Epithelial cell of prostate (primary cell): ENCODE measurements around the gene UPB1.
"Not testable (repeated sequence)": the region's sequence is repeated elsewhere in the genome, so short reads cannot be mapped to it uniquely, and the experiment has no call there.

ENCODE experiments used
- DNase-seq: peaks from one replicate; pipeline ENCODE4 v3.0.0-alpha.2; 2011; ENCODE audit warnings: low read depth, low spot score
- H3K27ac ChIP-seq: fragments of 450-650 bp; 2 replicates; pipeline ENCODE4 v1.5.1; 2017; ENCODE audit warnings: mild to moderate bottlenecking

Gene UPB1

DNA sequence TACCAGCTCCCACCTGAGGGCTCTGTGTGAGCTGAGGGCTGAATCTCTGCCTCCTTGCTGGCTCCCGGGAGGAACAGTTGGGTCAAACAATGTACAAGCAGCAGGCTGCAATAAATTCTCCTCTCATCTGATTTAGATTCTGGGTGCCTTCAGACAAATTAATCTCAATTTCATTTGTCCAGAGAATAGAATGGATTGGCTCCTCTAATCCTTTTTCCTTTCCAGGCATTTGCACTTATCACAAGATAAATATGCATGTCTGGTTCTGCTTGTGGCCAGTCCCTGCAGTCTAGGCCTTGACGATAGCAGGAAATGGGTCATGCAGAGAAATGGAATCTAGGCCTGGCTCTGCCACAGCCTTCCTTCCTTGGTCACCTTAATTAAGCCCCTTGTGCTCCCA lies 28.7 kb downstream of the UPB1 start:
- DNase-seq: no peak
- no peak overlapping the region for H3K27ac ChIP-seq

DNA sequence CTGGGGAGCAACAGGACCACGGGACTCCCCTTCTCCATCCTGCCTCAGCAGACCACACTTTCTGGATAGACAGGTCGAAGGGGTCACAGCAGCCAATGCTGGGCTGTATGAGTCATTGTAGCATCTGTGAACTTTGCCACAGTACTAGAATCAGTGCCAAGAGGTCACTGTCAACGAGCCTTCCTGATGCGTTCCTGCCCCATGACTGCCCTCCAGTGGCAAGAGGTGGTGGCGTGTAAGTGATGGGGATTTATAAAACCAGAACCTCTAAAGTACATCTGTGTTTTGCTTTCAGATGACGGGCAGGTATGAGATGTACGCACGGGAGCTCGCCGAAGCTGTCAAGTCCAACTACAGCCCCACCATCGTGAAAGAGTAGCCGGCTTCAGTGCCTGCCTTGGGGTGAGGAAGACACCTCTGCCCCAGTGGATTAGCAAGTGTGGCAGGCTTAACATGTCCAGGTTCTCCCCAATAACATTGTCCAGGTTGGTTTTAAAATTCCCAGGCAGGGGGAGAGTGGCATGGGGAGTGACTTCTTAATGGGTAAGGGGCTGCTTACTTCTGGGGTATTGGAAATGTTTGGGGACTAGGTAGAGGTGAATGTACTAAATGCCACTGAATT lies 30.4 kb downstream of the UPB1 start:
- no peak overlapping the region for H3K27ac ChIP-seq
- no peak for DNase-seq

DNA sequence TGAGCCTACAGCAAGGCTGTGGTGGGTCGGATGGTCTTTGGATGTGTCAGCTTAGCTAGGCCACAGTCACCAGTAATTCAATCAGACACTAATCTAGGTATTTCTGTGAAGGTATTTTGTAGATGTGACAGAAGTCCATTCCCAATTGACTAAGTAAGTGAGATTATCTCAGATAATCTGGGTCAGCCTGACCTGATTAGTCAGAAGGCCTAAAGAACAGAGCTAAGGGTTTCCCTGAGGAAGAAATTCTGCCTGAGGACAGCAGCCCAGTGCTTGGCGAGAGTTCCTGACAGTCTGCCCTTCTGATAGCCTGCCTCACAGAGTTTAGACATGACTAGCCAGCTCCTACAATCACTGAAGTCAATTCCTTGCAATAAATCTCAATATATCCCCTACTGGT lies 31.1 kb downstream of the UPB1 start:
- H3K27ac ChIP-seq: no peak overlapping the region
- no peak for DNase-seq

DNA sequence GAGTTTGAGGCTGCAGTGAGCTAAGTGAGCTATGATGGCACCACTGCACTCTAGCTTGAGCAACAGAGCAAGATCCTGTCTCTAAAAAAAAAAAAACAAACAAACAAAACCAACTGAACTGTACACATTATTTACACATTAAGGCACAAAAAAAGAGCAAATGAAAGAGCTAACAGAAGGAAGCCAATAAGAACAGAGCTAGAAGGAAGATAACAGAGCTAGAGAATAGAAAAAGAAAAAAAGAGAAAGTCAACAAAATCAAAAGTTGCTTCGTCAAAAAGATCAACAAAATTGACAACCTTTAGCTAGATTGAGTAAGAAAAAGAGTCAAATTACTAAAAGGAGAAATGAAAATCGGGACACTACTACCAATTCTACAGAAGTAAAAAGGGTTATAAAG lies 34.8 kb downstream of the UPB1 start:
- DNase-seq: no peak
- H3K27ac ChIP-seq: no peak overlapping the region

DNA sequence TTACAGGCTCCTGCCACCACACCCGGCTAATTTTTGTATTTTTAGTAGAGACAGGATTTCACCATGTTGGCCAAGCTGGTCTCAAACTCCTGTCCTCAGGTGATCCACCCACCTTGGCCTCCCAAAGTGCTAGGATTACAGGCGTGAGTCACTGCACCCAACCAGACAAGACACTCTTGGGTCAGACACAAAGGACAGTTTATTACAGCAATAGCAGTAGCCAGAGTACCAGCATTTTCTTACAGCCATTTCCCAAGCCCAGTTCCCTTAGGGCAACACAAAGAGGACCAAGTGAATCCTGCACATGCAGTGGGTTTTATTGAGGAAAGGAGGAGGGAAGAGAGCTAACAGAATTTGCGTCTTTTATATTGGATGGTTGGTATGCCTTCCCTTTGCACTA lies 35.8 kb downstream of the UPB1 start:
- H3K27ac ChIP-seq, DNase-seq: not testable (repeated sequence)

DNA sequence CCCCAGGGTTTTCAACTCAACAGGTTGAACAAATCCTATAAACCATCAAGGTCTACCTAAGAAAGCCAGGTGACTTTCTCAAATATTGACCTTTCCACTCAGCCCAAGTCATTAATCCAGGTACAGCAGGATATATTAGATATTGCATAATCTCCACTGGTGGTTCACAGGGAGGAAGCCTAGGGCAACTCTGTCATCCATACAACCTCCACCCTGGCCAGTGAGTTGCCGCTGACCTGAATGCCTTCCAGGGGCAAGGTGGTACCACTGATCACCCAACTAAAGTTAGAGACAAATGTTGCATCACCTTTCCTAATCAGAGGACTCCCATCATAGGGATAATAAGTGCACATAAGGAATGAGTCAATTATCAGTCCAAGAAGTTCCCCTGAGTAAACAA lies 36.9 kb downstream of the UPB1 start:
- no peak overlapping the region for H3K27ac ChIP-seq
- no peak for DNase-seq

DNA sequence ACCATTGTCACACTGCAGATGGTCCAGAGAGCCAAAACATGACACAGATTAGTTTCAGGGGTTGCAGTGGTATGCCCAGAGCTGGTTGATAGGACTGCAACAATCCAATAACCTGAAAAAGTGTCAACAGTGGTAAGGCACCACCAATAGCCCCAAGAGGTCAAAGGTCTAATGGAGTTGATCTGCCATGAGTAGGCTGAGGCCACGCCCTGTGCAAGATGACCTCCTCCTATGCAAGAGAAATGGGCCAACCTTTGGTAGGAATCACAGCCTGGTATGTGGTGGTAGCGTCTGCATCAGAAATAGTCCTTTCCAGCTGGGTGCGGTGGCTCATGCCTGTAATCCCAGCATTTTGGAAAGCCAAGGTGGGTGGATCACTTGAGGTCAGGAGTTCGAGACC lies 40.2 kb downstream of the UPB1 start:
- no peak for DNase-seq
- no peak overlapping the region for H3K27ac ChIP-seq

DNA sequence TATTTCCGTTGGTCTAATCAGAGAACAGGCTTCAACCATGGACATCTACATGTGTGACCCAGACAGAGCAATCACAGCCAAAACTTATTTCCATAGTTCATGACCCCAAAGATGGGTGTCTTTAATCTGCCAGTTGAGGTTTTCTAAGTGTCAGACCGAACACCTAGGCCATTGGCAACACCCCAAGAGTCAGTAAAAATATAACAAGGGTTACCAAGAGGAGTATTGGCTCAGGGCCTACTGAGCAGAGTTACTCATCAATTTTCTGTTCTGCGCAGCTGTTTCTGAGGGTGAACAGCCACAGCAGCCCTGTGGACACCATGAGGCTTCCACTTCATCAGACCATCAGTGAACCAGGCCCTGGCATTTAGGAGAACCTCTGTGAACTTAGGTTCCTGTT lies 41.0 kb downstream of the UPB1 start:
- no peak for DNase-seq
- no peak overlapping the region for H3K27ac ChIP-seq

DNA sequence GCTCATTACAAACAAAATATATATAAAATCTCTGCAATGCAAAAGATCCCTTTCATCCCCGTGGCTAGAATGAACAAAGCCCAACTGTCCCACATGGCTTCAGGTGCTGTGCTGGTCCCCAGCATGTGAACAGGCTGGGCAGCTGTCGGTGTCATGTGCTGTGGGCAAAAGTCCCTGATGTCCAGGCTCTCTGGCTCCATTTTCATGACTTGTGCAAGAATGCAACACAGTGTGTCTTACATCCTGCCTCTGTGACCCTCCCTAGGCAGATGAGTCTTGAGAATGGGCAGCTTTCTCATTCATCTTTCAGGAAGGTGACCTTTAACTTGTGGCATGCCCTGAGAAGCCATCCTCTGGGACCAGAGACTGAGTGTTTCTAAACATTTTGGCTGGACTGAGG lies 45.3 kb downstream of the UPB1 start:
- no peak overlapping the region for H3K27ac ChIP-seq
- DNase-seq: no peak

DNA sequence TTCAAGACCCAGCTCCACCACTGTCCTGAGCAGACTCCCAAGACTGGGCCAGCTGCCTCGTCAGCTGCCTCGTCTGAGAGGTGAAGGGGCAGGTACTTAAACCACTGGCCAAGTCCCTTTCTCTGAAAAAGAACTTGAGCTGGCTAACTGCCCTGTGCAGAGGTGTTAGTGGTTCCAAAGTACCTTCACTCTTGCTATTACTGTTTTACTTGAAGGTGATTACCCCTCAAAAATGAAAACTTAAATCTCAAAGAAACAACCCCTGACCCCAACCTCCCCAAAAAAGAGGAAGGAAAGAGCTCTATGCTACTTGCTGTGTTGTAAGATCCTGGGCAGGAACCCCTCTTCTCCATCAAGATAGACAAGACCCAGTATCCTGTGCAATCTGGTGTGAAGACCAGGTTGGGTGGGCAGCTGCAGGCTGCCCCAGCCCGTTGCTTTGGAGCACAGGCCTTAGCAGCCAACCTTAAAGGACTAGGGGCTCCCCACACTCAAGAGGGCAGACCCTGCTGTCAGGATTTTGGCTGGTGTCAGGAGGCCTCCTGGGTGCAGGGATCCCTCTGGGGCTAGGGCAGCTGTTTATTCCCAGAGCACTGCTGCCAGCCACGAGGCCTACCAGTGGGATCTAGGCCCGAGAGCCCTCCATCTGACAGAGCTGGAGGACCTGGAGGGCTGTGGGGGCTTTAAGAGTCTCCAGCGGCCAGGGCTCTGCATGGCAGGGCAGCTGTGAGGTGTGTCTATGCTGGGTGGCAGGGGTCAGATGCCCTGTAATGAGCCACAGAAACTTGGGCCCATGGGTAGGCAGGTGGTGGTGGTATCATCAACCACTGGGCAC lies 46.8 kb downstream of the UPB1 start:
- no peak for DNase-seq
- no peak overlapping the region for H3K27ac ChIP-seq

DNA sequence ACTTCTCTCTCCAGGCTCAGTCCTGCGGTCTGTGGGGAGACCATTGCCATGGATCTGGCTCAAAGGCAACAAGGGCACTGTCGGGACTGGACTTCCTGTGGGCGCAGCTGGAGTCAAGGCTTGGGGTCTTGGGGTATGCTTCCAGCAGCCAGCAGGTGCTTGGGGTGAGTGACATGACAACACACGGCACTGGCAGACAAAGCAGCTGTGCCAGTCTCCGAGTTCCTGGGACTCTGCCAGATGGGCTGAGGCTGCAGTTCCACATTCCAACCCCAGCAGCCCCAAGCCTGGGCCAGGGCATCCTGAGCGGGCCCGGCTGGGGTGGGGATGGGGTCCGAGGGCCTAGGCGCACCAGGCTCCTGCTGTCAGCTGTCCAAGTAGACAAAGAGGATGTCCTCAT lies 47.5 kb downstream of the UPB1 start:
- DNase-seq: no peak
- H3K27ac ChIP-seq: no peak overlapping the region

DNA sequence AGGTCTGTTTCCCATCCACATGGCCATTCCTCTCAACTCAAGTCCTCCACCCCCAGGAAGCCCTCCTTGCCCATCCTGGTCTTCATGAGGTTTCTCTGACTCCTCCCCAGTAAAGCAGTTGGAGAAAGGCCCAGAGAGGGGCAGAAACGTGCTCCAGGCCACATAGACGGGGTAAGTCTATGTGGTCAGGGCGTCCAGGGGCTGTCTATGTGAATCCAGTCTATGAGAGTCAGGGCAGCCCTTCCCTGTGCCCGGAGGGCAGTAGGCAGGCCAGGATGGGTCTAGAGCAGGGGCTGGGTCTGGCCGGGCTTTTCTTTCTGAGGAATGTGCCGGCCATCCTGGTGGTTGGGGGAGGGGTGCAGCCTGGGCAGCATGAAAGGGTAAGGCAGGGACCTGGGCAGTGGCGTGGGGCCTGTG lies 48.1 kb downstream of the UPB1 start:
- DNase-seq: no peak
- no peak overlapping the region for H3K27ac ChIP-seq

DNA sequence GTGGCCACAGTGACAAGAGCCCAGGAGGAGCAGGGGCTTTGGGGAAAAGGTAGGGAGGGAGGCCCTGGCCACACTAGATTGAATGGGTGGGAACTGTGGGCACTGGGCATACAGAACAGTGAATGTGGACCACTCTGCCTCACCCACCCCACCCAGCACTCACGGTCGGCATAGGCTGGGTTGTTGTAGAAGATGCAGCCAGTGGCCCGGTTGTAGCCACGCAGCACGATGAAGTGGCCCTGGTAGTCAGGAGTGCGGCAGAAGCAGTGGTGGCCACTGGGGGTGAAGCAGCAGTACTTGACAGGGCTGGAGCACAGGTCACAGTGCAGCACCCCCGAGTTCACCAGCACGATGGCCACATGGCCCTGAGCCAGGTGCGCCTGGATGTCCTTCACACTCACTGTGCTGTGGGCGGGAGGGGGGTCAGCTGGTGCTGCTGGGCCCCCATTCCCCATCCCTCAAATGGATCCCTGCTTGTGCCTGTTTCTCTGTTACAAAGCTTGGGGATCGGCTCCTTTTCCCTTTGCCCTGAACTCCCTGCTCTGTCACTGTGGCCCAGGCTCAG lies 48.6 kb downstream of the UPB1 start:
- H3K27ac ChIP-seq: no peak overlapping the region
- DNase-seq: no peak

DNA sequence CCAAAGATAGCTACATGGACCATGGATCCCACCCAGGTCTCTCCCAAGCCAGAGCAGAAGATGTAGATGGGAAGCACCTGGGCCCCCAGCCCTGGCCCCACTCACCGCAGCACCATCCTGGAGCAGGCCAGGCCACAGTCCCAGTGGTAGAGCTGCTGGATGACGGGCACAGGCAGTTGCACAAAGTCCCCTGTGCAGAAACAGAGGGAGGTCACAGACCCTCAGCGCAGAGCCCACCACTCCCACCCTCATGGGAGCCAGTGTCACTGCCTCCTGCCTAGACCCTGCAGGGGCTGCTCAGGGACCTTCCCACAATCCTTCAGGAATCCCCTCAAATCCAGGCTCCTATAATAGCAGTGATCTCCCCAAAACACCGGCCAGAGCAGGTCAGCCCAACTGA lies 53.7 kb downstream of the UPB1 start:
- DNase-seq: no peak
- H3K27ac ChIP-seq: no peak overlapping the region

DNA sequence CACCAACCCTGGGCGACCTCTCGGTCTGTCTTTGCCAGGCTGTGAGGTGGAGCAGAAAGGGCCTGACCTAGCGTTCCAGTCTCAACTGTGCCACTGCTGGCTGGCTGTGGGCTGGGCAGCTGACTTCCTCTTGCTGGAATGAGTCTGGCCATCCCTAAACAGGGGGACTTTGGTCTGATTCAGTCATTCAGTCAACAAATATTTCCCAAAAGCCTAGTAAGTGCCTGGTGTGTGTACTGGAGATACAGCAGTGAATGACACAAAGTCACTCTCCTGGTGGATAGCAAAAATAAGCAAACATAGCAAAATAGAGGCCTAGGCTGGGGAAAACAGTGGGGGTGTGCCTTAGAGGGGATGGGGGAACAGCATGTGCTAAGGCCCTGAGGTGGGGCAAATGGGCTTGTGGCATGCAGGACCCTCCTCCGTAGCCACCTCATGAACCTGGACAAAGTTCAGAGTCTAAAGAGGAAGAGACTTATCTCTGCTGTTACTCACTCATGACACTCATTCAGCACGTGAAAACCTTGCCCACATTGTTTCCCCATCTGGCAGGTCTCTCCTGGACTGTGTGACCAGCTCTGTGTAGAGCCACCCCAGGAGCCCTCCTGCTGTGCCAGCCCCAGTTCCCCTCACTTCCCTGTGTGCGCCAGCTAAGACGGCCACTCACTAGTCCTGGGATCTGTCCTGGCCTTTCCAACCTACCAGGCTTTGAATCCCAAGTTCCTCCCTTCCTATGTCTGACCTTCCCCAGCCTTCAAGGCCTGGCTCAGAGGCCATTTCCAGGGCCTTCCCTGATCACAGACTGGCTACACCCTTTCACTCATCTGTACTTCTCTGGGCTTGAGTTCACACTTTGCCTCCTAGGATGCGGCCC lies 55.1 kb downstream of the UPB1 start:
- DNase-seq: no peak
- peak overlapping the region; percentile 5 for H3K27ac ChIP-seq

DNA sequence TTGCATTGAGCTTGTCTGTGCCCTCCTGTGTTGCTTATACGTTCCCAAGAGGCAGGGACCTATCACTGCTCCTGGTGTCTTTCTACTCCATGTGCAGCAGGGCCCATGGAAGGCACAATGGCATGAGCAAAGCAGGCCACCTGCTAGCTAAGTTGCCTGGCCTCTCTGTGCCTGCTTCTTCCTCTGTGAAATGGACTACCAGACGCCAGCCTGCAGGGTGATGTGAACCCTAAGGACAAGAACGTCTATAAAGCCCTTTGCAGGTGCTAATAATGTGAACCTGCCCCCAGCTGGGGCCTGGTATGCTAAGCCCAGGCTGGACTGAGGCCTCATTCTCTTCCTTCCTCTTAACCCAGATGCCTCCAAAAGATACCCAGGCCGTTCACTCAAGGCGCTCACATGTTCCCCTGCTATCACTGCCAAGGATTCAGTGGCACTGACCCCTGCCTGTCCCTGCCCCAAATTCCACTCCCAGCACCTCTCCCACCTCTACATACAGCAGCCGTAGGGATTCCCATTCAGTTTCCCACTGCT lies 55.8 kb downstream of the UPB1 start:
- DNase-seq: no peak
- no peak overlapping the region for H3K27ac ChIP-seq

DNA sequence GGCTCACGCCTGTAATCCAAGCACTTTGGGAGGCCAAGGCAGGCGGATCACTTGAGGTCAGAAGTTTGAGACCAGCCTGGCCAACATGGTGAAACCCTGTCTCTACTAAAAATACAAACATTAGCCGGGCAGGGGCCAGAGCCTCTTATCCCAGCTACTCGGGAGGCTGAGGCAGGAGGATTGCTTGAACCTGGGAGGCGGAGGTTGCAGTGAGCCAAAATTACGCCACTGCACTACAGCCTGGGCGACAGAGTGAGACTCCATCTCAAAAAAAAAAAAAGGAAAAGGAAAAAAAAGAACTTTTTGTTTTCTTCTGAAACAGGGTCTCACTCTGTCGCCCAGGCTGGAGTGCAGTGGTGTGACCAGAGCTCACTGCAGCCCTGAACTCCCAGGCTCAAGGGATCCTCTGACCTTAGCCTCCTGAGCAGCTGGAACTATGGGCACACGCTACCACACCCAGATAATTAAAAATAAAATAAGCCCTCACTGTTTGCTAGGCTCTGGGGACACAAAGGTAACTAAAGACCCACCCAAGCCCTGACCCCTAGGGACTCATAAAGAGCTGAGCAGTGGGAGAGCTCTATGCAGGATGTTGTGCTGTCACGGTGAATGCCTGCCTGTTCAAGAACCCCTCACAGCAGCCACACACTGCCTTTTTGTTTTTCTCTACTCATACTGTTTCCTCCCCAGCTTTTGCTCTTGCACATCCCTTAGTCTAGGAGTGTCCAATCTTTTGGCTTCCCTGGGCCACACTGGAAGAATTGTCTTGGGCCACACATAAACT lies 57.6 kb downstream of the UPB1 start:
- not testable (repeated sequence) for DNase-seq, H3K27ac ChIP-seq

DNA sequence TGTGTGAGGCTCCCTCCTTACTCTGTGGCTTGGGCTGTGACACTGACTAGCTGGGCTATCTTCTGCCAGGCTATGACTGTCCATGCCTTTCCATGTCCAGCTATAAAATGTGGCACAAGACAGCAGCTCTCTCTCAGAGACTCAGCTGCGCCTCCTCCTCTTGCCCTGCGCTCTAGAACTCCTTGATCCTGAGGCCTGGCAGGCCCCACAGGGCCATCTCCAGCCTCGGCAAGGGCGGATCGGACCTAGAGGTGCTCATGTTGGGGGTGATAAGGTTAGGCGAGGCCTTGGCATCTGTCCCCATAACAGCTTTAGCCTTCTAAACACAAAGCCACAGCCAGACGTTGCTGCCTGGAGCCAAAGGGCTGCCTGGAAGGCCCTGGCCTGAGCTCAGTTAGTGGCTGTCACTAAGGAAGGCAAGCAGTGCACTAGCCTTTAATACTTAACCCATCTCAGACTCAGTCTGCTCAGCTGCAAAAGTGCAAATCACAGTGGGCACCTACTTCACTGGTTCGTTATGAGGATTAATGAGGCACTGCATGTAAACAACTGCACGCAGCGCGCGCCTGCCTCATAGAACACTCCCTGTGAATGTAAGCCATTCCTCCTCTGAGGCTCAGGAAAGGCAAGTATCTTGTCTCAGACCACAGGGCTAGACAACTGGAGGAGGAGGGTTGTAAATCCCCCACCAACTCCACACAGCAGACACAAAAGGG lies 58.6 kb downstream of the UPB1 start:
- no peak for DNase-seq
- H3K27ac ChIP-seq: peak overlapping the region; percentile 88
